Activated CD8-positive, alpha-beta T cell treated with anti-CD3 and anti-CD28 coated beads for 36 hours (primary cell): ENCODE measurements around the gene HINT1. TPM values are rescaled to one million over a fixed set of nuclear protein-coding genes. Genes with fewer than 3 reads are reported as not detected.

Experiments
- ATAC-seq: fragments of 200-7000 bp; cut with Tn5 transposase; one replicate; pipeline ENCODE4 v1.10.0; 2021; ENCODE audit warnings: mild to moderate bottlenecking, moderate library complexity
- CTCF ChIA-PET: fragments of 350-600 bp; sonication (Branson Sonifier 250); formaldehyde crosslinking; loops from one replicate; lab custom pipeline; 2021; ENCODE audit warnings: antibody characterized with exemption; lab: Charles Lee
- POLR2A ChIA-PET: fragments of 350-600 bp; sonication (Branson Sonifier 250); formaldehyde crosslinking; loops from one replicate; lab custom pipeline; 2021; ENCODE audit warnings: antibody characterized with exemption; lab: Charles Lee
- DNase-seq: peaks from one replicate; pipeline ENCODE4 v3.0.0-alpha.2; 2020
- H3K27ac Mint-ChIP-seq: one replicate; pipeline ENCODE4 v1.8.0; 2021; ENCODE audit warnings: mild to moderate bottlenecking, mixed read lengths
- H3K27me3 Mint-ChIP-seq: one replicate; pipeline ENCODE4 v1.8.0; 2021; ENCODE audit warnings: mixed read lengths
- H3K36me3 Mint-ChIP-seq: one replicate; pipeline ENCODE4 v1.8.0; 2021; ENCODE audit warnings: low read depth, mixed read lengths
- H3K4me1 Mint-ChIP-seq: one replicate; pipeline ENCODE4 v1.8.0; 2021; ENCODE audit warnings: low read depth, mixed read lengths
- H3K4me3 Mint-ChIP-seq: one replicate; pipeline ENCODE4 v1.8.0; 2021; ENCODE audit warnings: mild to moderate bottlenecking, moderate library complexity, mixed read lengths
- H3K9me3 Mint-ChIP-seq: one replicate; pipeline ENCODE4 v1.8.0; 2021; ENCODE audit warnings: mixed read lengths
- CTCF ChIP-seq: fragments of 200-600 bp; IDR thresholded peaks from one replicate; pipeline ENCODE4 v1.8.0; 2022; ENCODE audit warnings: antibody characterized with exemption, mild to moderate bottlenecking
- intact Hi-C: fragments of 100-400 bp; cut with micrococcal nuclease; formaldehyde crosslinking; loops from one replicate; pipeline ENCODE4 v1.10.0; 2022
- total RNA-seq, 2 experiments: library from RNA; stranded (reverse); gene quantifications; one replicate each; pipeline ENCODE4 v1.2.3, GENCODE V29; 2021

Gene HINT1
- total RNA-seq, 2 experiments from 2014 or later, result 317 to 322 TPM

- intact Hi-C loops, result no loop called here
- Mint-ChIP-seq H3K36me3 (peaks cover 10% of the 10 kb centered on the region), H3K27me3 (no peaks in the 10 kb centered on the region), H3K4me3 (peak overlapping the region; percentile 76), H3K4me1 (peaks cover 72% of the 10 kb centered on the region), H3K27ac (peak overlapping the region; percentile 97), H3K9me3 (no peaks in the 10 kb centered on the region)
- ChIA-PET POLR2A (interaction anchor here (0.7 to 2.7 kb wide), 6 partner anchors 9 to 168 kb away, joined by 3 to 13 read pairs (median 3); no protein-coding TSS in a partner anchor), CTCF (interaction anchor here (1.0 kb wide), 1 partner anchor 172 kb away, joined by 3 read pairs; no protein-coding TSS in a partner anchor)
- ATAC-seq, result no peak
- no peak for TF ChIP-seq CTCF
- no peak for DNase-seq
Observed at GRCh38 chr5:131210151-131210510, 45.1 kb upstream of the HINT1 start.

GRCh38 chr5:131209506-131210150 lies 44.6 kb upstream of the HINT1 start:
- peak; percentile 74 for DNase-seq
- POLR2A ChIA-PET, result interaction anchor here (0.7 to 2.7 kb wide), 11 partner anchors 8 to 180 kb away, joined by 3 to 13 read pairs (median 3); no protein-coding TSS in a partner anchor
- CTCF ChIA-PET, result interaction anchor here (0.9 to 1.3 kb wide), 5 partner anchors 10 to 172 kb away, joined by 3 to 7 read pairs (median 3); partner anchors contain the start of gene CDC42SE2
- Mint-ChIP-seq H3K4me3 (peak overlapping the region; percentile 76), H3K4me1 (peaks cover 68% of the 10 kb centered on the region), H3K27me3 (no peaks in the 10 kb centered on the region), H3K36me3 (peaks cover 10% of the 10 kb centered on the region), H3K9me3 (no peaks in the 10 kb centered on the region), H3K27ac (peak overlapping the region; percentile 97)
- peak; percentile 96 for ATAC-seq
- no peak for TF ChIP-seq CTCF
- intact Hi-C loops, result loop anchor here (2.0 kb wide), 2 partner anchors 39 to 47 kb away; partner anchors contain the start of gene LYRM7

GRCh38 chr5:131209175-131209505 lies 44.1 kb upstream of the HINT1 start:
- ChIA-PET CTCF (interaction anchor here (0.9 to 1.3 kb wide), 5 partner anchors 9 to 173 kb away, joined by 3 to 7 read pairs (median 3); partner anchors contain the start of gene CDC42SE2), POLR2A (interaction anchor here (0.6 to 2.7 kb wide), 12 partner anchors 13 to 185 kb away, joined by 3 to 13 read pairs (median 3); no protein-coding TSS in a partner anchor)
- Mint-ChIP-seq H3K27ac (peak overlapping the region; percentile 97), H3K4me3 (peak overlapping the region; percentile 76), H3K27me3 (no peaks in the 10 kb centered on the region), H3K4me1 (peaks cover 63% of the 10 kb centered on the region), H3K36me3 (peaks cover 10% of the 10 kb centered on the region), H3K9me3 (no peaks in the 10 kb centered on the region)
- intact Hi-C loops, result loop anchor here (2.0 kb wide), 2 partner anchors 38 to 48 kb away; partner anchors contain the start of gene LYRM7
- ATAC-seq (no peak), DNase-seq (no peak)
- no peak for TF ChIP-seq CTCF

GRCh38 chr5:131206772-131207171 lies 41.7 kb upstream of the HINT1 start:
- H3K4me1 Mint-ChIP-seq, result peaks cover 51% of the 10 kb centered on the region
- ChIA-PET POLR2A (interaction anchor here (0.9 kb wide), 1 partner anchor 8 kb away, joined by 3 read pairs; no protein-coding TSS in a partner anchor), CTCF (interaction anchor here (1.1 kb wide), 1 partner anchor 13 kb away, joined by 3 read pairs; no protein-coding TSS in a partner anchor)
- no peak overlapping the region for H3K27ac Mint-ChIP-seq
- ATAC-seq, result no peak
- no peaks in the 10 kb centered on the region for H3K27me3 Mint-ChIP-seq
- H3K36me3 Mint-ChIP-seq, result peaks cover 9% of the 10 kb centered on the region
- TF ChIP-seq CTCF, result no peak
- intact Hi-C loops, result no loop called here
- H3K4me3 Mint-ChIP-seq, result no peak overlapping the region
- no peak for DNase-seq
- no peaks in the 10 kb centered on the region for H3K9me3 Mint-ChIP-seq

GRCh38 chr5:131206061-131206460 lies 41.0 kb upstream of the HINT1 start:
- ATAC-seq (no peak), DNase-seq (no peak)
- ChIA-PET POLR2A (interaction anchor here (0.6 to 0.9 kb wide), 2 partner anchors 9 to 34 kb away, joined by 3 read pairs; no protein-coding TSS in a partner anchor), CTCF (no interaction called here)
- no peak overlapping the region for H3K27ac Mint-ChIP-seq
- no peak overlapping the region for H3K4me3 Mint-ChIP-seq
- peaks cover 9% of the 10 kb centered on the region for H3K36me3 Mint-ChIP-seq
- peaks cover 44% of the 10 kb centered on the region for H3K4me1 Mint-ChIP-seq
- H3K9me3 Mint-ChIP-seq, result no peaks in the 10 kb centered on the region
- no peak for TF ChIP-seq CTCF
- H3K27me3 Mint-ChIP-seq, result no peaks in the 10 kb centered on the region
- intact Hi-C loops, result no loop called here
